Ascending aorta (tissue), 2 donors: ENCODE results near the gene BRPF1. TPM values are rescaled to one million over a fixed set of nuclear protein-coding genes. Genes with fewer than 3 reads are reported as not detected.

Source experiments
- DNase-seq, 2 donors: peaks; one replicate each; pipeline ENCODE4 v3.0.0-alpha.2; 2019; ENCODE audit warnings: low spot score in 2 of 2
- H3K27ac ChIP-seq, 2 donors: fragments of 200-600 bp; sonication (generic); one replicate each; pipeline ENCODE4 v1.5.1; 2016 to 2017; ENCODE audit warnings: mild to moderate bottlenecking in 1 of 2
- H3K27me3 ChIP-seq: fragments of 200-600 bp; sonication (generic); one replicate; pipeline ENCODE4 v1.5.1; 2017
- H3K36me3 ChIP-seq, 2 donors: fragments of 200-600 bp; sonication (generic); one replicate each; pipeline ENCODE4 v1.5.1; 2016
- H3K4me1 ChIP-seq, 2 donors: fragments of 200-600 bp; sonication (generic); one replicate each; pipeline ENCODE4 v1.5.1; 2016 to 2017; ENCODE audit warnings: mild to moderate bottlenecking in 1 of 2
- H3K4me3 ChIP-seq, 2 donors: fragments of 200-600 bp; sonication (generic); one replicate each; pipeline ENCODE4 v1.5.1; 2016 to 2017; ENCODE audit warnings: mild to moderate bottlenecking in 1 of 2
- H3K9me3 ChIP-seq, 2 donors: fragments of 200-600 bp; sonication (generic); one replicate each; pipeline ENCODE4 v1.5.1; 2016
- intact Hi-C: fragments of 100-400 bp; cut with DNase I; formaldehyde crosslinking; loops from one replicate; pipeline ENCODE4 v1.15.1; 2023
- total RNA-seq: library from RNA; depleted of rRNA; stranded (reverse); fragments of >200 nt; gene quantifications from one replicate; pipeline ENCODE4 v1.1.0, GENCODE V29; 2016
- TF ChIP-seq, protein P1 (sequence below), 3 experiments: fragments of 200-600 bp in 2 of 3; fragments of 450-650 bp in 1 of 3; sonication (generic) in 2 of 3; IDR thresholded peaks; one replicate each; pipeline ENCODE4 v1.5.1; 2016 to 2019; ENCODE audit warnings: antibody characterized with exemption in 3 of 3, mild to moderate bottlenecking in 1 of 3, moderate library complexity in 1 of 3

The BRPF1 gene
- total RNA-seq, 1 donor from 2014 or later, result 18.6 TPM

DNA sequence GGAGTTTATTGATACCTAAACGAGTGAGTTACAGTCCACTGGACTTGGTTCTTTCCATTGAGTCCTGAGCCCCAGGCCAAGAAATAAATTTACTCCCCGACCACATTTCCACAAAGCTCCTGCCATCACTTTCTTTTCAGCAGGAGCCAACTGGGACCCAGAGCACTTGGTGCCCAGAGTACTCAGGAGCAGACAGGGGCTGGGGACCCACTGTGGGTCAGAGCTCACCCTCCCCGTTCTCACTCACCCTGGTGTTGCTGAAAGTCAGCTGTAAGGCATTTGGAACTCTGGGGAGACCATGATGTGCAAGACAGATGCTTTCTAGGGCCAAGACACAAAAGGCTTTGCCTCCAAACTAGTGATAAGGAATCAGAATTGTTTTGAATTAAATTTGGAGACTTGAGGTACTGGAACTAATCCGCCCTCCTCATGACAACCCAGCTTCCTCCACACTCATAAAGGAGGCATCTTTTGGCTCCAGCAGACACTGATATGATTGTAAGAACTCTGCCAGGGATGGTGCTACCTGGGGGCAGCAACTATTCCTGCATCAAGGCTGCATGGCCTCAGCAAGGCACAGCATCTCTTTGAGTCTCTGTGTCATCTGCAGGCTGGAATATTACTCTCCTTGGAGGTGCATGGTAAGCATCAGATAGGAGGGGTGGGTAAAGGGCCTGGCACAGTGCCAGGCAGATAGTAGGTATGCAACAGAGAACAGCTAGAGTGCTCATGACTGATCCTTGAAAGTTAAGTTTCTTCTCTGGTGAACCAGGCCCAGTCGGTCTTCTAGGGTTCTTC is 45.6 kb downstream of the BRPF1 start:
- Histone ChIP-seq H3K4me3 (no peak overlapping the region), H3K36me3 (peaks cover 14 to 23% of the 10 kb centered on the region in 2 donors), H3K27ac (no peak overlapping the region), H3K4me1 (no peaks in the 10 kb centered on the region), H3K9me3 (no peaks in the 10 kb centered on the region), H3K27me3 (no peaks in the 10 kb centered on the region)
- intact Hi-C loops, result no loop called here
- no peak for DNase-seq
- TF ChIP-seq, protein P1, sequence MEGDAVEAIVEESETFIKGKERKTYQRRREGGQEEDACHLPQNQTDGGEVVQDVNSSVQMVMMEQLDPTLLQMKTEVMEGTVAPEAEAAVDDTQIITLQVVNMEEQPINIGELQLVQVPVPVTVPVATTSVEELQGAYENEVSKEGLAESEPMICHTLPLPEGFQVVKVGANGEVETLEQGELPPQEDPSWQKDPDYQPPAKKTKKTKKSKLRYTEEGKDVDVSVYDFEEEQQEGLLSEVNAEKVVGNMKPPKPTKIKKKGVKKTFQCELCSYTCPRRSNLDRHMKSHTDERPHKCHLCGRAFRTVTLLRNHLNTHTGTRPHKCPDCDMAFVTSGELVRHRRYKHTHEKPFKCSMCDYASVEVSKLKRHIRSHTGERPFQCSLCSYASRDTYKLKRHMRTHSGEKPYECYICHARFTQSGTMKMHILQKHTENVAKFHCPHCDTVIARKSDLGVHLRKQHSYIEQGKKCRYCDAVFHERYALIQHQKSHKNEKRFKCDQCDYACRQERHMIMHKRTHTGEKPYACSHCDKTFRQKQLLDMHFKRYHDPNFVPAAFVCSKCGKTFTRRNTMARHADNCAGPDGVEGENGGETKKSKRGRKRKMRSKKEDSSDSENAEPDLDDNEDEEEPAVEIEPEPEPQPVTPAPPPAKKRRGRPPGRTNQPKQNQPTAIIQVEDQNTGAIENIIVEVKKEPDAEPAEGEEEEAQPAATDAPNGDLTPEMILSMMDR (IDR thresholded peaks at IDR 0.05), result no peak

DNA sequence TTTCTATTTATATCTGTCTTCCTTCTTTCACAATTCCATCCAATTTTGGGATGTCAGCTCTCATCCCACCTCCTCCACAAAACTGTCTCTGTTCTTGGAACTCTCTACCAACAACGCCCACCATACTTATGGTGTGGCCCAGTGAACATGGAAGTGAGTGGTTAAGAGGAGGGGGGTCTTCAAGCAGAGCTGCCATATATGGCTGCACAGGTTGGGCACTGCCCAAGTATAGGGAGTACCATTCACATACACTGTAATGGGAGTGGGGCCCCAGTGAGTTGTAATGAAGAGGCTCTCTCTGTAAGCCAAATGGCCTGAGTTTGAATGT is 46.1 kb downstream of the BRPF1 start:
- peaks cover 20 to 28% of the 10 kb centered on the region in 2 donors for H3K36me3 ChIP-seq
- intact Hi-C loops, result no loop called here
- TF ChIP-seq, protein P1 (IDR thresholded peaks at IDR 0.05), result no peak
- H3K27ac ChIP-seq, result no peak overlapping the region
- H3K27me3 ChIP-seq, result no peaks in the 10 kb centered on the region
- no peaks in the 10 kb centered on the region for H3K4me1 ChIP-seq
- no peak for DNase-seq
- H3K9me3 ChIP-seq, result no peaks in the 10 kb centered on the region
- no peak overlapping the region for H3K4me3 ChIP-seq

DNA sequence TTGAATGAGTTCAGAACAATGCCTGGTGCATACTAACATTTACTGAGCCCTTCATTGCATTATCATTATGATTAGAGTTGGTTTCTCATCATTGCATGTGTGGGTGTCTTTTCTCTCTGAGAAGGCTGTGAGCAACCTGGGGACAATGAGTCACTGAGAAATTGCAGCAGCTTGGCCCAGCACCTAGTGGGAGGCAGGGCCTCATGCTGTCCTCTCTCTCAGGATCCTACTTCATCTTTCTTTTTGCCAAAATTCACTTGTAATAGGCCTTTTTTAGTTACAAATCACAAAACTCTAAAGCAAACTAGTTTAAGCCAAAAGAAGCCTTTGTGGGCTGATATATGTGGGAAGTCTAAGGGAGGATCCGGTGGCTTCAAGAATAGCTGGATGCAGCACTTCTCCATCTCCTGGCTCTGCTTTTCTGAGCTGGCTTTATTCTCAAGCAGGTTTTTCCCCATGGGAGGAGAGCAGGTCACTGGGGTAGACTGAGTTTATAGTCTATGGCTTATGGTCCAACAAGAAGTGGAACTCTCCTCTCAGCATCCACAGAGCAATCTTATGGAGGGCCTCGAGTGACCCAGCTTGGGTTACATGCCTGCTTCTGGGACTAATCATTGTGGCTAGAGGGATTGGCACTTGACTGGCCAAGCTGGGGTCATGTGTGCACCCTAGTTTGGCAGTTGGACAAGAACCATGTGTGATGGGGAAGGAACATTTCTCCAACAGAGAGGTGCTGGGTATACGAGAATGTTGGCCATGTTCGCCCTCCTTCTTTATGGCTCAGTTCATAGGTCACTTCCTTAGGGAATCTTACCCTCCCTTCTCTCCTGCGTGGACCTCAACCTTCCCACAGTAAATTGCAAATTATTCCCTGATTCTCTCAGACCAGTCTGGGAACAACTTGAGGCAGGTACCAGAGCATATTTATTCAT is 46.9 kb downstream of the BRPF1 start:
- H3K27me3 ChIP-seq, result no peaks in the 10 kb centered on the region
- intact Hi-C loops, result no loop called here
- no peak for DNase-seq
- no peaks in the 10 kb centered on the region for H3K4me1 ChIP-seq
- peaks cover 21 to 36% of the 10 kb centered on the region in 2 donors for H3K36me3 ChIP-seq
- no peak overlapping the region for H3K4me3 ChIP-seq
- H3K27ac ChIP-seq, result no peak overlapping the region
- H3K9me3 ChIP-seq, result no peaks in the 10 kb centered on the region
- TF ChIP-seq, protein P1 (IDR thresholded peaks at IDR 0.05), result no peak

DNA sequence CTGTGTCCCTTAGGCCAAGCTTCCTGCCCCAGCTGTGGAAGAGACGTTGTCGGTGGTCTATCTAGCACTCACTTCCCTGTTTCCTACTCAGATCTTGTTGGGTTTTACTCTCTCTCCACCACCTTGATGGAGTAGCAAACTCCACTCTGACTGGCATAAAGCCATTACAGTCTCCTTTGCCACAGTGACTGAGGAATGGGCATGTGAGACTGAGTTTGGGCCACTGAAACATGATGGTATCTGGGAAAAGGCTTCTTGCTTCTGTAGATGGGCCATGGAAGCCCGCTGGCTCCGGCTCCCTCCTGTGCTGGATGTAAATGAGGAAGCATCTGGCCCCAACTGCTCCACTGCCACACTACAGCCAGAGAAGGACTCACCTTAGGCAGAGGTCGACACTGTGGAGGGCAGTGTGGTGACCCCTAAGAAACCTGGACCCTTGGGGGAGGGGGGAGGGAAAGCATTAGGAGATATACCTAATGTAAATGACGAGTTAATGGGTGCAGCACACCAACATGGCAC is 47.6 kb downstream of the BRPF1 start:
- no peak overlapping the region for H3K4me3 ChIP-seq
- TF ChIP-seq, protein P1 (IDR thresholded peaks at IDR 0.05), result no peak
- intact Hi-C loops, result no loop called here
- no peaks in the 10 kb centered on the region for H3K27me3 ChIP-seq
- peaks cover 27 to 43% of the 10 kb centered on the region in 2 donors for H3K36me3 ChIP-seq
- H3K4me1 ChIP-seq, result no peaks in the 10 kb centered on the region
- no peak overlapping the region for H3K27ac ChIP-seq
- no peak for DNase-seq
- no peaks in the 10 kb centered on the region for H3K9me3 ChIP-seq

DNA sequence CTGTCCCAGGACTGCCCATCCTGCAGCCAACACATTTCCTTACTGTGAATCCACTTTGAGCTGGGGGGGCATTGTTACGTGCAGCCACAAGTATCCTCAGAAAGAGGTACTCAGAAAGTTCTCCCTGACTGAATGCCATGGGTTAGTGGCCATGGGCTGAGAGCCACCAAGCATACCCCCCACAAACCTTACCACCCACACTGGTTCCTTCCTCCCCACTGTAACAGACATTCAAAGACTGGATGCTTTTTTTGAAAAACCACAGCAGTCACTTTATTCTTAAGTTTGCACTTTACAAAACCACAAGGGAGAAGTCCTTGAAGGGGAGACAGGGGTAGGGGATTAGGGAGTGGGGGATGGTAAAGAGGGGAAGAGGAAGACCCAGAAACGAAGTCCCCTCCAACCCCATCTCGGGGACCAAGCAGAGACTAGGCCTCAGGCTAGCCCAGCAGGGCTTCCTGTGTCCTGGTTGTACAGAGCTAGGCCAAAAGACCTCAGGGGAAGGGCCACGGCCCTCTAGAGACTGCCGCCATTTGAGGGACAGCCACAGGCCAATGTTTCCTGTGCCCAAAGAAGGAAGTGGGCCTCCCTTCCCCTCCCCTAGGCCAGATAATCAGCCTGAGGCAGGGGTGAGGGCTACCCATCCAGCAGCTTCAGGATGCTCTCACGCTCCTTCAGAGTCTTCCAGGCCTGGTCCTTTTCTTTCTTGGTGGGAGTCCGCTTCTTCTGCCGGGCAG is 48.4 kb downstream of the BRPF1 start:
- no peak overlapping the region for H3K4me3 ChIP-seq
- H3K27ac ChIP-seq, result no peak overlapping the region
- no peaks in the 10 kb centered on the region for H3K9me3 ChIP-seq
- peak in 1 of 2 donors; percentile 69 for DNase-seq
- intact Hi-C loops, result no loop called here
- no peaks in the 10 kb centered on the region for H3K4me1 ChIP-seq
- TF ChIP-seq, protein P1 (IDR thresholded peaks at IDR 0.05), result no peak
- no peaks in the 10 kb centered on the region for H3K27me3 ChIP-seq
- H3K36me3 ChIP-seq, result peaks cover 33 to 51% of the 10 kb centered on the region in 2 donors
